Endodermal cell (in vitro differentiated cells): Measurements from ENCODE around the gene HMGN5. TPM values are rescaled to one million over a fixed set of nuclear protein-coding genes. Genes with fewer than 3 reads are reported as not detected.

Experiments used
- DNase-seq: peaks from one replicate; pipeline ENCODE4 v3.0.0-alpha.2; 2017
- H3K27ac ChIP-seq: 2 replicates; pipeline ENCODE4 v1.5.1; 2013; ENCODE audit warnings: mild to moderate bottlenecking, low read depth, low read length, moderate library complexity
- H3K27me3 ChIP-seq: 2 replicates; pipeline ENCODE4 v1.6.1; 2013; ENCODE audit warnings: mild to moderate bottlenecking, low read length, moderate library complexity; ENCODE audit not compliant: insufficient read depth, control insufficient read depth, poor library complexity, severe bottlenecking
- H3K36me3 ChIP-seq: 2 replicates; pipeline ENCODE4 v1.7.0; 2013; ENCODE audit warnings: mild to moderate bottlenecking, low read length, moderate library complexity; ENCODE audit not compliant: control insufficient read depth, insufficient read depth
- H3K4me1 ChIP-seq: one replicate; pipeline ENCODE4 v1.7.0; 2013; ENCODE audit warnings: low read length; ENCODE audit not compliant: control insufficient read depth, insufficient read depth
- H3K4me3 ChIP-seq: 2 replicates; pipeline ENCODE4 v1.5.1; 2013; ENCODE audit warnings: mild to moderate bottlenecking, low read length, moderate library complexity
- H3K9ac ChIP-seq: 2 replicates; pipeline ENCODE4 v1.6.1; 2013; ENCODE audit warnings: mild to moderate bottlenecking, low read length, moderate library complexity; ENCODE audit not compliant: poor library complexity, severe bottlenecking; ENCODE audit errors: extremely low read depth
- H3K9me3 ChIP-seq: 2 replicates; pipeline ENCODE4 v1.6.1; 2013; ENCODE audit warnings: mild to moderate bottlenecking, low read length, moderate library complexity; ENCODE audit not compliant: control insufficient read depth
- H3K27ac Mint-ChIP-seq: 2 replicates; pipeline ENCODE4 v1.8.0; 2020; ENCODE audit warnings: mixed read lengths
- H3K27me3 Mint-ChIP-seq: 2 replicates; pipeline ENCODE4 v1.8.0; 2021; ENCODE audit warnings: mild to moderate bottlenecking, mixed read lengths; ENCODE audit not compliant: insufficient read depth
- H3K36me3 Mint-ChIP-seq: 2 replicates; pipeline ENCODE4 v1.8.0; 2020; ENCODE audit warnings: low read depth, mixed read lengths
- H3K4me1 Mint-ChIP-seq: 2 replicates; pipeline ENCODE4 v1.8.0; 2020; ENCODE audit warnings: mixed read lengths
- H3K4me3 Mint-ChIP-seq: 2 replicates; pipeline ENCODE4 v1.8.0; 2020; ENCODE audit warnings: mild to moderate bottlenecking, moderate library complexity, mixed read lengths
- H3K9me3 Mint-ChIP-seq: 2 replicates; pipeline ENCODE4 v1.8.0; 2020; ENCODE audit warnings: mild to moderate bottlenecking, mixed read lengths
- CTCF ChIP-seq: fragments of 200-600 bp; sonication (generic); conservative IDR thresholded peaks from 2 replicates; pipeline ENCODE4 v1.5.0; 2021; ENCODE audit warnings: antibody characterized with exemption, mild to moderate bottlenecking
- WGBS, 2 experiments: methylation state at CpG; one replicate each; pipeline versions ENCODE4 v1.1.5 to v1.1.7; 2013; ENCODE audit warnings: missing lambda C conversion rate in 2 of 2, mixed read lengths in 1 of 2; ENCODE audit not compliant: insufficient coverage in 1 of 2, insufficient read length in 1 of 2; 5-methylcytosine and 5-hydroxymethylcytosine counted together
- total RNA-seq, 2 donors: library from RNA; stranded (reverse); fragmentation: NEBNext Ultra II Directional in 1 of 2; extraction: Animal tissue kit (Norgen Biotek cat#: 25700) in 1 of 2; gene quantifications; 2 replicates in 1 of 2; 3 replicates in 1 of 2; pipeline ENCODE4 v1.2.1, GENCODE V29; 2021

HMGN5 gene
- total RNA-seq, 2 donors from 2014 or later: 4.1 to 12.9 TPM

- Histone ChIP-seq H3K4me3 (no peak overlapping the region), H3K9ac (no peak overlapping the region), H3K9me3 (no peaks in the 10 kb centered on the region), H3K4me1 (no peaks in the 10 kb centered on the region), H3K27me3 (no peaks in the 10 kb centered on the region), H3K27ac (no peak overlapping the region), H3K36me3 (no peaks in the 10 kb centered on the region)
- WGBS, 2 experiments: no CpG with 5 or more reads among the region's 1 CpG
- peaks cover 11% of the 10 kb centered on the region for H3K36me3 Mint-ChIP-seq
- H3K27me3 Mint-ChIP-seq: no peaks in the 10 kb centered on the region
- H3K27ac Mint-ChIP-seq: no peak overlapping the region
- no peak overlapping the region for H3K4me3 Mint-ChIP-seq
- no peak for DNase-seq
- peaks cover 2% of the 10 kb centered on the region for H3K4me1 Mint-ChIP-seq
- H3K9me3 Mint-ChIP-seq: peaks cover 38% of the 10 kb centered on the region
- TF ChIP-seq CTCF: no peak
Observed at GRCh38 chrX:81215685-81216084, 14.0 kb upstream of the HMGN5 start.

- H3K4me3 ChIP-seq: no peak overlapping the region
- no peaks in the 10 kb centered on the region for H3K36me3 ChIP-seq
- no peaks in the 10 kb centered on the region for H3K4me1 ChIP-seq
- Mint-ChIP-seq H3K4me3 (no peak overlapping the region), H3K27ac (no peak overlapping the region), H3K4me1 (peaks cover 4% of the 10 kb centered on the region), H3K9me3 (peaks cover 38% of the 10 kb centered on the region), H3K36me3 (peaks cover 15% of the 10 kb centered on the region), H3K27me3 (peaks cover 3% of the 10 kb centered on the region)
- no peaks in the 10 kb centered on the region for H3K9me3 ChIP-seq
- TF ChIP-seq CTCF: no peak
- no peak overlapping the region for H3K27ac ChIP-seq
- no peaks in the 10 kb centered on the region for H3K27me3 ChIP-seq
- DNase-seq: no peak
- WGBS, 2 experiments: 90% methylated on average over 5 of the region's 8 CpGs; no CpG with 5 or more reads in 1 of the 2 experiments
- H3K9ac ChIP-seq: no peak overlapping the region
Observed at GRCh38 chrX:81208916-81209315, 7.2 kb upstream of the HMGN5 start.

GRCh38 chrX:81206476-81206875 lies 4.8 kb upstream of the HMGN5 start:
- Histone ChIP-seq H3K27ac (no peak overlapping the region), H3K9me3 (no peaks in the 10 kb centered on the region), H3K27me3 (no peaks in the 10 kb centered on the region), H3K4me3 (no peak overlapping the region), H3K36me3 (no peaks in the 10 kb centered on the region), H3K4me1 (no peaks in the 10 kb centered on the region), H3K9ac (no peak overlapping the region)
- H3K27ac Mint-ChIP-seq: no peak overlapping the region
- TF ChIP-seq CTCF: no peak
- H3K27me3 Mint-ChIP-seq: peaks cover 3% of the 10 kb centered on the region
- H3K36me3 Mint-ChIP-seq: peaks cover 7% of the 10 kb centered on the region
- WGBS, 2 experiments: 91% methylated on average over 1 of the region's 1 CpG; no CpG with 5 or more reads in 1 of the 2 experiments
- H3K4me3 Mint-ChIP-seq: no peak overlapping the region
- peaks cover 6% of the 10 kb centered on the region for H3K4me1 Mint-ChIP-seq
- no peak for DNase-seq
- peaks cover 32% of the 10 kb centered on the region for H3K9me3 Mint-ChIP-seq
